Peyer's patch (tissue), 4 donors: ENCODE results near the gene CRADD.

Experiments
- CTCF ChIP-seq, 6 experiments: fragments of 450-650 bp in 4 of 6; fragments of 200-600 bp in 2 of 6; sonication (generic) in 1 of 6; IDR thresholded peaks; one replicate each; pipeline ENCODE4 v1.5.1; 2017 to 2019; ENCODE audit warnings: antibody characterized with exemption in 6 of 6, mild to moderate bottlenecking in 3 of 6, moderate library complexity in 1 of 6
- POLR2A ChIP-seq, 2 donors: fragments of 450-650 bp; IDR thresholded peaks; one replicate each; pipeline ENCODE4 v1.5.1; 2017; ENCODE audit warnings: antibody characterized with exemption in 2 of 2, mild to moderate bottlenecking in 2 of 2, moderate library complexity in 2 of 2

- TF ChIP-seq CTCF (IDR thresholded peaks at IDR 0.05) (no peak), POLR2A (IDR thresholded peaks at IDR 0.05) (no peak)
These were observed 119.6 kb downstream of the CRADD start for GRCh38 chr12:93796729-93797128.
